ENCODE results near the gene EPDR1. TPM values are rescaled to one million over a fixed set of nuclear protein-coding genes. Genes with fewer than 3 reads are reported as not detected.

EPDR1 gene
- total RNA-seq, 2 donors from 2014 or later: 2.7 to 7.3 TPM

GRCh38 chr7:37901890-37902524 lies 18.4 kb upstream of the EPDR1 start:
- H3K27me3 Mint-ChIP-seq (ENCODE audit: insufficient read depth): peaks cover 4% of the 10 kb centered on the region
- Histone ChIP-seq H3K36me3 (ENCODE audit: control insufficient read depth, insufficient read depth, low read length) (no peaks in the 10 kb centered on the region), H3K4me3 (ENCODE audit: low read length) (no peak overlapping the region), H3K4me1 (ENCODE audit: control insufficient read depth, insufficient read depth, low read length) (no peaks in the 10 kb centered on the region), H3K27me3 (ENCODE audit: control insufficient read depth, insufficient read depth, low read length, poor library complexity, severe bottlenecking) (no peaks in the 10 kb centered on the region), H3K9me3 (ENCODE audit: control insufficient read depth, low read length) (no peaks in the 10 kb centered on the region), H3K27ac (ENCODE audit: low read depth, low read length) (no peak overlapping the region), H3K9ac (ENCODE audit: extremely low read depth, low read length, poor library complexity, severe bottlenecking) (no peak overlapping the region)
- no peak for TF ChIP-seq CTCF (conservative IDR thresholded peaks at IDR 0.05)
- DNase-seq: no peak
- no peaks in the 10 kb centered on the region for H3K36me3 Mint-ChIP-seq (ENCODE audit: low read depth)
- H3K4me1 Mint-ChIP-seq: no peaks in the 10 kb centered on the region
- no peak overlapping the region for H3K27ac Mint-ChIP-seq
- 95 to 100% methylated on average over 2 of the region's 2 CpGs for WGBS, 2 experiments (ENCODE audit: insufficient coverage in 1 of 2, insufficient read length in 1 of 2)
- no peak overlapping the region for H3K4me3 Mint-ChIP-seq
- no peaks in the 10 kb centered on the region for H3K9me3 Mint-ChIP-seq

GRCh38 chr7:37908221-37908788 lies 12.1 kb upstream of the EPDR1 start:
- Mint-ChIP-seq H3K4me3 (no peak overlapping the region), H3K4me1 (no peaks in the 10 kb centered on the region), H3K9me3 (no peaks in the 10 kb centered on the region), H3K36me3 (ENCODE audit: low read depth) (no peaks in the 10 kb centered on the region), H3K27ac (no peak overlapping the region), H3K27me3 (ENCODE audit: insufficient read depth) (peaks cover 14% of the 10 kb centered on the region)
- Histone ChIP-seq H3K9me3 (ENCODE audit: control insufficient read depth, low read length) (no peaks in the 10 kb centered on the region), H3K4me3 (ENCODE audit: low read length) (no peak overlapping the region), H3K27me3 (ENCODE audit: control insufficient read depth, insufficient read depth, low read length, poor library complexity, severe bottlenecking) (peaks cover 23% of the 10 kb centered on the region), H3K36me3 (ENCODE audit: control insufficient read depth, insufficient read depth, low read length) (no peaks in the 10 kb centered on the region), H3K4me1 (ENCODE audit: control insufficient read depth, insufficient read depth, low read length) (no peaks in the 10 kb centered on the region), H3K9ac (ENCODE audit: extremely low read depth, low read length, poor library complexity, severe bottlenecking) (no peak overlapping the region), H3K27ac (ENCODE audit: low read depth, low read length) (no peak overlapping the region)
- no peak for TF ChIP-seq CTCF (conservative IDR thresholded peaks at IDR 0.05)
- no peak for DNase-seq
- WGBS, 2 experiments (ENCODE audit: insufficient coverage in 1 of 2, insufficient read length in 1 of 2): 92% methylated on average over 1 of the region's 1 CpG; no CpG with 5 or more reads in 1 of the 2 experiments

GRCh38 chr7:37912756-37913155 lies 7.7 kb upstream of the EPDR1 start:
- no peaks in the 10 kb centered on the region for H3K4me1 ChIP-seq (ENCODE audit: control insufficient read depth, insufficient read depth, low read length)
- H3K27me3 Mint-ChIP-seq (ENCODE audit: insufficient read depth): peaks cover 54% of the 10 kb centered on the region
- 80 to 82% methylated on average over 2 of the region's 2 CpGs for WGBS, 2 experiments (ENCODE audit: insufficient coverage in 1 of 2, insufficient read length in 1 of 2)
- TF ChIP-seq CTCF (conservative IDR thresholded peaks at IDR 0.05): no peak
- DNase-seq: no peak
- H3K4me3 Mint-ChIP-seq: no peak overlapping the region
- no peak overlapping the region for H3K9ac ChIP-seq (ENCODE audit: extremely low read depth, low read length, poor library complexity, severe bottlenecking)
- no peak overlapping the region for H3K27ac ChIP-seq (ENCODE audit: low read depth, low read length)
- H3K4me1 Mint-ChIP-seq: peaks cover 1% of the 10 kb centered on the region
- no peak overlapping the region for H3K4me3 ChIP-seq (ENCODE audit: low read length)
- no peak overlapping the region for H3K27ac Mint-ChIP-seq
- H3K36me3 Mint-ChIP-seq (ENCODE audit: low read depth): no peaks in the 10 kb centered on the region
- peaks cover 65% of the 10 kb centered on the region for H3K27me3 ChIP-seq (ENCODE audit: control insufficient read depth, insufficient read depth, low read length, poor library complexity, severe bottlenecking)
- H3K36me3 ChIP-seq (ENCODE audit: control insufficient read depth, insufficient read depth, low read length): no peaks in the 10 kb centered on the region
- H3K9me3 Mint-ChIP-seq: no peaks in the 10 kb centered on the region
- H3K9me3 ChIP-seq (ENCODE audit: control insufficient read depth, low read length): no peaks in the 10 kb centered on the region
